GM21619 (cell line): Measurements from ENCODE around the gene PMM1.
"Not testable (repeated sequence)": the region's sequence is repeated elsewhere in the genome, so short reads cannot be mapped to it uniquely, and the experiment has no call there.

Source experiments
- ATAC-seq: cut with Tn5 transposase; IDR thresholded peaks from one replicate; pipeline ENCODE4 v1.9.1; 2021; ENCODE audit not compliant: unreplicated experiment

Gene PMM1

GRCh38 chr22:41564563-41564962 lies 25.1 kb downstream of the PMM1 start:
- ATAC-seq, result no peak

- no peak for ATAC-seq
Measured at GRCh38 chr22:41563051-41563711, 26.5 kb downstream of the PMM1 start.

GRCh38 chr22:41562461-41562860 lies 27.2 kb downstream of the PMM1 start:
- no peak for ATAC-seq

- no peak for ATAC-seq
Measured at GRCh38 chr22:41561788-41562187, 27.9 kb downstream of the PMM1 start.

- ATAC-seq, result no peak
Measured at GRCh38 chr22:41561335-41561734, 28.3 kb downstream of the PMM1 start.

GRCh38 chr22:41560095-41560471 lies 29.6 kb downstream of the PMM1 start:
- ATAC-seq, result no peak

- ATAC-seq, result not testable (repeated sequence)
Measured at GRCh38 chr22:41558241-41558630, 31.4 kb downstream of the PMM1 start.

GRCh38 chr22:41557401-41558240 lies 32.0 kb downstream of the PMM1 start:
- ATAC-seq, result no peak

- ATAC-seq, result no peak
Measured at GRCh38 chr22:41556561-41556960, 33.1 kb downstream of the PMM1 start.

GRCh38 chr22:41555325-41555982 lies 34.2 kb downstream of the PMM1 start:
- ATAC-seq, result no peak

GRCh38 chr22:41551877-41552582 lies 37.6 kb downstream of the PMM1 start:
- no peak for ATAC-seq

- no peak for ATAC-seq
Measured at GRCh38 chr22:41550952-41551491, 38.6 kb downstream of the PMM1 start.

- no peak for ATAC-seq
Measured at GRCh38 chr22:41548830-41549211, 40.8 kb downstream of the PMM1 start.

GRCh38 chr22:41544671-41545476 lies 44.8 kb downstream of the PMM1 start:
- no peak for ATAC-seq

GRCh38 chr22:41543854-41544670 lies 45.6 kb downstream of the PMM1 start, which contains the start of gene POLR3H:
TSS of gene POLR3H (minus strand) at chr22:41544470. CDS start at chr22:41544101, 369 bp downstream.
- ATAC-seq, result peak; percentile 82

GRCh38 chr22:41542224-41542623 lies 47.4 kb downstream of the PMM1 start:
- ATAC-seq, result no peak

- no peak for ATAC-seq
Measured at GRCh38 chr22:41541484-41541883, 48.2 kb downstream of the PMM1 start.

GRCh38 chr22:41540365-41540764 lies 49.3 kb downstream of the PMM1 start:
- ATAC-seq, result no peak

- ATAC-seq, result no peak
Measured at GRCh38 chr22:41540006-41540315, 49.7 kb downstream of the PMM1 start.
